D721Med (cell line): Measurements from ENCODE around the gene AKT2.

Source experiments
- DNase-seq: peaks from one replicate; pipeline ENCODE4 v3.0.0; 2011; ENCODE audit warnings: low spot score; ENCODE audit not compliant: insufficient read length
- FAIRE-seq: peaks from 2 replicates; lab custom pipeline; 2011; peaks lifted over from hg19 to GRCh38; lab: Jason Lieb, UNC
- CTCF ChIP-seq: IDR thresholded peaks from 2 replicates; pipeline ENCODE4 v1.5.1; 2012; ENCODE audit warnings: mild to moderate bottlenecking, control low read depth; ENCODE audit not compliant: insufficient read depth; ENCODE audit errors: missing control alignments

AKT2 gene

GRCh38 chr19:40247178-40247577 lies 38.0 kb downstream of the AKT2 start:
- FAIRE-seq (no peak), DNase-seq (no peak)
- TF ChIP-seq CTCF, result no peak

- FAIRE-seq (no peak), DNase-seq (no peak)
- TF ChIP-seq CTCF, result no peak
These were observed 38.7 kb downstream of the AKT2 start for GRCh38 chr19:40246292-40247073.

- DNase-seq (no peak), FAIRE-seq (no peak)
- no peak for TF ChIP-seq CTCF
These were observed 39.5 kb downstream of the AKT2 start for GRCh38 chr19:40245506-40246128.

GRCh38 chr19:40244579-40245317 lies 40.4 kb downstream of the AKT2 start:
- FAIRE-seq (no peak), DNase-seq (no peak)
- no peak for TF ChIP-seq CTCF

GRCh38 chr19:40243181-40243580 lies 42.0 kb downstream of the AKT2 start:
- TF ChIP-seq CTCF, result no peak
- no peak for FAIRE-seq
- no peak for DNase-seq

- FAIRE-seq (no peak), DNase-seq (no peak)
- TF ChIP-seq CTCF, result no peak
These were observed 42.7 kb downstream of the AKT2 start for GRCh38 chr19:40242480-40242879.
